Measurements from ENCODE around the gene CORT.

GRCh38 chr1:10407201-10407600, 42.6 kb upstream of the CORT start:
- no peak for TF ChIP-seq RCOR1 (IDR thresholded peaks at IDR 0.05; ENCODE audit: insufficient replicate concordance, low read length)
- no peak for TF ChIP-seq CTCF (conservative IDR thresholded peaks at IDR 0.05; ENCODE audit: low read depth, low read length)
